Gastrocnemius medialis (tissue), 4 donors: ENCODE data around the gene AQP5. TPM values are rescaled to one million over a fixed set of nuclear protein-coding genes. Genes with fewer than 3 reads are reported as not detected.

ENCODE experiments used
- ATAC-seq, 2 donors: fragments of 150-250 bp; one replicate each; pipeline ENCODE4 v1.9.1; 2016
- DNase-seq, 2 donors: peaks; one replicate each; pipeline ENCODE4 v3.0.0-alpha.2; 2019
- H3K27ac ChIP-seq, 4 donors: fragments of 200-600 bp; sonication (generic); 1 replicate in 1 of 4; 2 replicates in 3 of 4; pipeline ENCODE4 v1.5.1; 2016 to 2018; ENCODE audit warnings: mild to moderate bottlenecking in 2 of 4, moderate library complexity in 1 of 4
- H3K27me3 ChIP-seq, 3 donors: fragments of 200-600 bp; sonication (generic) in 2 of 3; 1 replicate in 1 of 3; 2 replicates in 2 of 3; pipeline versions ENCODE4 v1.5.1 to v1.6.0; 2016 to 2019; ENCODE audit warnings: mild to moderate bottlenecking in 1 of 3, moderate library complexity in 1 of 3
- H3K36me3 ChIP-seq, 2 donors: fragments of 200-600 bp; sonication (generic) in 1 of 2; one replicate each; pipeline ENCODE4 v1.5.1; 2017 to 2018
- H3K4me1 ChIP-seq, 2 donors: fragments of 200-600 bp; sonication (generic) in 1 of 2; one replicate each; pipeline ENCODE4 v1.5.1; 2016 to 2017; ENCODE audit warnings: mild to moderate bottlenecking in 2 of 2
- H3K4me3 ChIP-seq, 4 donors: fragments of 200-600 bp; sonication (generic) in 3 of 4; 1 replicate in 1 of 4; 2 replicates in 3 of 4; pipeline ENCODE4 v1.5.1; 2016 to 2019; ENCODE audit warnings: mild to moderate bottlenecking in 2 of 4
- H3K9me3 ChIP-seq, 3 donors: fragments of 200-600 bp; sonication (generic) in 2 of 3; 1 replicate in 1 of 3; 2 replicates in 2 of 3; pipeline ENCODE4 v1.5.1; 2016 to 2019
- CTCF ChIP-seq, 5 experiments: fragments of 450-650 bp in 3 of 5; fragments of 200-600 bp in 2 of 5; sonication (generic) in 2 of 5; IDR thresholded peaks in 4 of 5; conservative IDR thresholded peaks in 1 of 5; 1 replicate in 4 of 5; 2 replicates in 1 of 5; pipeline ENCODE4 v1.5.1; 2016 to 2019; ENCODE audit warnings: antibody characterized with exemption in 5 of 5, mild to moderate bottlenecking in 3 of 5, moderate library complexity in 3 of 5
- POLR2A ChIP-seq, 2 donors: fragments of 450-650 bp; IDR thresholded peaks; one replicate each; pipeline ENCODE4 v1.6.1; 2017; ENCODE audit warnings: antibody characterized with exemption in 2 of 2, mild to moderate bottlenecking in 2 of 2, moderate library complexity in 2 of 2
- in situ Hi-C, 4 donors: fragments of 200-750 bp; cut with MboI; loops; one replicate each; pipeline versions ENCODE4 v1.15.0 to v1.8.0; 2017; ENCODE audit warnings: low sequenced_read_pairs in 4 of 4
- intact Hi-C: fragments of 100-400 bp; cut with DNase I; formaldehyde crosslinking; loops from one replicate; pipeline ENCODE4 v1.15.1; 2023; ENCODE audit warnings: low total_unique reads
- total RNA-seq, 4 donors: library from RNA; depleted of rRNA; stranded (reverse); fragments of >200 nt; gene quantifications; one replicate each; pipeline versions ENCODE4 v1.1.0 to v1.2.3, GENCODE V29; 2016

The AQP5 gene
- total RNA-seq, 4 donors from 2014 or later = not detected

DNA sequence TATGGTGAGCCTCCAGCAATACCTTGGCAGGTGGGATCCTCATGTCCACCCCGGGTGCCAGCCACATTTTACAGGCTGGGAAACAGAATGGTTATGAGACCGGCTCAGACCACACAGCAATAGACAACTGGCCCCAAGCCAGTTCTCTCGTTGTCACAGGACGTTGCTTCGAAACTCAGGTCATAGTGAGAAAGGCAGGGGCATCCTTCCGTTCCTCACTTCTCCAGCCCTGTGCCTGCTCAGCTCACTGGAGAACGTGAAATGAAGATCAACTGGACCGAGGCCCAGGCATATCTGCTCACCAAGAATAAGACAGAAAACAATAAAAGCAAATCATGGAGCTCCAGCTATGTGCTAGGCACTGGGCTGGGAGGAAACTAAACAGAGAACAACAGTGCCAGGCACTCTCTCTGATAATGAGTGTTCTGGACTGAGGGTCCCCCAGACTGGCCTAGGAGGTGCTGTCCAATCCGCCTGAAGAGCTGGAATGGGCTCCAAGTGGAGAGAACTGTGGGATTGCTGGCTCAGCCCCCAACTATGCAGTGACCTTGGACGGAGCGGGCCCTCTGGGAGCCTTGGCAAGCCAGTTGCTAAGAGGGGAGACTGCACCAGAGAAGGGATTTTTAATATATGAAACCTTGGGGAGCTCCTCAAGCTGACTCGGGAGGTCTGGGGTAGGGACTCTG, 39.2 kb upstream of the AQP5 start:
- intact Hi-C loops (no loop called here), in situ Hi-C loops (no loop called here)
- H3K4me1 ChIP-seq = no peaks in the 10 kb centered on the region
- no peak overlapping the region for H3K4me3 ChIP-seq
- no peaks in the 10 kb centered on the region for H3K27me3 ChIP-seq
- no peaks in the 10 kb centered on the region for H3K9me3 ChIP-seq
- DNase-seq (no peak), ATAC-seq (no peak)
- H3K36me3 ChIP-seq = no peaks in the 10 kb centered on the region
- TF ChIP-seq CTCF (IDR thresholded peaks at IDR 0.05 in 4 of 5, conservative IDR thresholded peaks at IDR 0.05 in 1 of 5) = no peak
- no peak for TF ChIP-seq POLR2A (IDR thresholded peaks at IDR 0.05)
- H3K27ac ChIP-seq = no peak overlapping the region

DNA sequence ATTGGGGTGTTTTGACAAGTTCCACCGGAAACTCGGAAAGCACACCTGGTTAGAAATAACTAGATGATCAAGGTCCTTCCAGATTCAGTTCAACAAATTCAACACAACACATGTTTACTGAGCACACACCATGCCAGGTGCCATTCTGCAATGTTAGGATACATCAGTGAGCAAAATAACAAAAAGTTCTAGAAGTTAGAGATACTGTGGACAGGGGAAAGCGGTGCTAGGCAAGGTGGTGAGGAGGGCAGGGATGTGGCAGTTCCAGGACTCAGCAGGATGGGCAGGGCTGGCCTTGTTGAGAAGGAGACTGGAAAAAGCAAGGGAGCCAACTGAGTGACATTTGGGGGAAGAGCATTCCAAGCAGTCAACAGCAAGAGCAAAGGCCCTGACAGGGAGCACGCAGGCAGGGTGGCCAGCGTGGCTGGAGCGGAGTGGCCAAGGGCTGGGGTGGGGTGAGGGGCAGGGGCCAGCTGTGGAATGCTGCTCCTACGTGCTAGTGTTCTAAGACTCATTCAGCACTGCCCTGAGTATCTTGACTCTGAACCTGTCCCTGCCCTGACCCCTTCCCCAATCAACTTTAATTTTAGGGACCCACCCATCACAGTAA, 38.5 kb upstream of the AQP5 start:
- no peaks in the 10 kb centered on the region for H3K27me3 ChIP-seq
- no peak overlapping the region for H3K27ac ChIP-seq
- intact Hi-C loops (no loop called here), in situ Hi-C loops (no loop called here)
- no peak overlapping the region for H3K4me3 ChIP-seq
- DNase-seq (no peak), ATAC-seq (no peak)
- TF ChIP-seq POLR2A (IDR thresholded peaks at IDR 0.05) (no peak), CTCF (IDR thresholded peaks at IDR 0.05 in 4 of 5, conservative IDR thresholded peaks at IDR 0.05 in 1 of 5) (no peak)
- no peaks in the 10 kb centered on the region for H3K9me3 ChIP-seq
- H3K36me3 ChIP-seq = no peaks in the 10 kb centered on the region
- no peaks in the 10 kb centered on the region for H3K4me1 ChIP-seq

DNA sequence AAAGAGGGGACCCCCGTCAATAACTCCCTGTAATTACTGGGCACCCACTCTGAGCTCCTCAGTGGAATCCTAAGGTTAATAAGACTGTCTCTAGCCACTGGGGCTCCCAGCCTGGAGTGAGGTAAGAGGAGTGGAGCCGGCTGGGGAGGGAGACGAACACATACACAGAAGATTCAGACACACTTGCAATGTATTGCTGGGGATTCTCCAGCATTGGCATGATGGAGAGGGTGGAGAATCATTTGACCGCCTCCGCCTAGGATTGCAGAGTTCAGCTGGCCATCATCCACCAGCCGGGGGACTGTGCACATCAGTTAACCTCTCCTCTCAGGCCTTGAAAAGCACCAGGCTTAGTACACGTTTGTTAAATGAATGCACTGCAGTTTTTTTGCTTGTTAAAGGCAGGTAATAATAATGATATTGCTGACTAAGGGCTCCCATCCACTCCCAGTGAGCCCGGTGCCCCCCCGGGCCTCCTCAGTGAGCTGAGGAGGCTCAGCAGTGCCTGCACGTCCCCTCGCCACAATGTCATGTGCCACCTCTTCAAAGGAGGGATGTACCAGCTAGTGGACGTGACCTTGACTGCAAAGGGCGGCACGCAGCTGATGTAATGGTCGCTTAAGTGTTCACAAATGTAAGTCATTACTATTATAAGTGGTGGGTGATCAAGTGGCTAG, 37.7 kb upstream of the AQP5 start:
- intact Hi-C loops = no loop called here
- no peak overlapping the region for H3K27ac ChIP-seq
- TF ChIP-seq POLR2A (IDR thresholded peaks at IDR 0.05) = no peak
- no peak for TF ChIP-seq CTCF (IDR thresholded peaks at IDR 0.05 in 4 of 5, conservative IDR thresholded peaks at IDR 0.05 in 1 of 5)
- in situ Hi-C loops = no loop called here
- no peak overlapping the region for H3K4me3 ChIP-seq
- H3K4me1 ChIP-seq = no peaks in the 10 kb centered on the region
- no peaks in the 10 kb centered on the region for H3K9me3 ChIP-seq
- no peaks in the 10 kb centered on the region for H3K36me3 ChIP-seq
- DNase-seq = no peak
- H3K27me3 ChIP-seq = no peaks in the 10 kb centered on the region
- no peak for ATAC-seq

DNA sequence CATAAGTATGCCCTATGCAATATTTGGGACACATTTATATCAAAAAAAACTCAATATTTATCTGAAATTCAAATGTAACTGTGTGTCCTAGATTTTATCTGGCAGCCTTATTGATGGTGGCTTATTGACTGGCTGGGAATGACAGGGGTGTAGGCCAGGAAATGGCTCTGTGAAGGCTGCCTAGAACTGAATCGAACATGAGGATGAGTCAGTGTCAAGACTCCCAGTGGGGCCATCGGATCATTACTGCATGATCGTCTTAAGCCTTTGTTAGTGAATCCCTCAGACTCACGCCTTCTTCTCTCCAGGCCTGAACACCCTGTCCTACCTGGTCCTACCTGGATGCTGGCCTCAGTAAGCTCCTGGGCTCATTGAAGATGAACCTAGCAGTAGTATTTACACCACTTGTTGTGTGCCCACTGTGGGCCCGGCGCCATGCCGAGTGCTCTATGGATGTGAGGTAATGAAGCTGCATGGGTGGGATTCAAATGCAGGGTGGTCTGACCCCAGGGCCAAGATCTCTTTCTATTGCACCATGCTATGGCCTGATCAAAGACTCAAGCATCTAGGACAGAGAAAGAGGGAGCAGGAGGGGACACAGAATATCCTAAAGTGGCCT, 36.9 kb upstream of the AQP5 start:
- DNase-seq = no peak

More for the DNA sequence above, 36.9 kb upstream of the AQP5 start:
- intact Hi-C loops (no loop called here), in situ Hi-C loops (no loop called here)
- Histone ChIP-seq H3K27ac (no peak overlapping the region), H3K9me3 (no peaks in the 10 kb centered on the region), H3K27me3 (no peaks in the 10 kb centered on the region), H3K4me3 (no peak overlapping the region), H3K36me3 (no peaks in the 10 kb centered on the region), H3K4me1 (no peaks in the 10 kb centered on the region)
- TF ChIP-seq CTCF (IDR thresholded peaks at IDR 0.05 in 4 of 5, conservative IDR thresholded peaks at IDR 0.05 in 1 of 5) = no peak
- no peak for TF ChIP-seq POLR2A (IDR thresholded peaks at IDR 0.05)
- ATAC-seq = no peak
